GM12878 (cell line): ENCODE results near the gene RARG.

Experiments used
- BCL11A ChIP-seq: IDR thresholded peaks from 2 replicates; pipeline ENCODE4 v1.6.1; 2011; ENCODE audit warnings: low read depth, low read length
- JUND ChIP-seq: IDR thresholded peaks from 2 replicates; pipeline ENCODE4 v1.6.1; 2012; ENCODE audit warnings: low read depth, mild to moderate bottlenecking, low read length, improper control_type of control experiment, moderate library complexity
- MAX ChIP-seq: IDR thresholded peaks from 2 replicates; pipeline ENCODE4 v1.6.1; 2012; ENCODE audit warnings: low read depth, low read length, improper control_type of control experiment
- SMC3 ChIP-seq: IDR thresholded peaks from 2 replicates; pipeline ENCODE4 v1.6.1; 2011; ENCODE audit warnings: low read length, improper control_type of control experiment, borderline replicate concordance

GRCh38 chr12:53215497-53215896 is 16.5 kb downstream of the RARG start:
- TF ChIP-seq BCL11A = no peak
- TF ChIP-seq MAX = no peak
- no peak for TF ChIP-seq JUND
- TF ChIP-seq SMC3 = no peak
